ENCODE measurements around the gene DLG2.

GRCh38 chr11:83659466-83659865 is 1967.7 kb downstream of the DLG2 start:
- TF ChIP-seq CTCF (IDR thresholded peaks at IDR 0.05; ENCODE audit: low read length) (no peak), EZH2 (IDR thresholded peaks at IDR 0.05; ENCODE audit: borderline replicate concordance, low read length) (no peak)

Measured in OCI-LY1 (cell line).